HG03175 (cell line): ENCODE measurements around the gene TACC2.
A peak's percentile ranks its signal among the peaks of the same experiment; 100 is the strongest.
"Not testable (repeated sequence)": the region's sequence is repeated elsewhere in the genome, so short reads cannot be mapped to it uniquely, and the experiment has no call there.

Experiments used
- ATAC-seq: cut with Tn5 transposase; IDR thresholded peaks from one replicate; pipeline ENCODE4 v1.9.1; 2021; ENCODE audit warnings: mild to moderate bottlenecking, moderate library complexity; ENCODE audit not compliant: unreplicated experiment

TACC2 gene

GRCh38 chr10:121988361-121989324 is at the start of gene TACC2:
Gene TACC2, plus strand, starts transcription at chr10:121989163. Its CDS starts 32,819 bp downstream, at chr10:122021982.
- ATAC-seq, result no peak

- no peak for ATAC-seq
Observed at GRCh38 chr10:121941532-121941931, 47.4 kb upstream of the TACC2 start.

GRCh38 chr10:121942749-121943416 is 46.1 kb upstream of the TACC2 start:
- no peak for ATAC-seq

- no peak for ATAC-seq
Observed at GRCh38 chr10:121947343-121948330, 41.3 kb upstream of the TACC2 start.

- no peak for ATAC-seq
Observed at GRCh38 chr10:121949049-121949448, 39.9 kb upstream of the TACC2 start.

GRCh38 chr10:121949451-121949850 is 39.5 kb upstream of the TACC2 start:
- no peak for ATAC-seq

GRCh38 chr10:121952226-121952625 is 36.7 kb upstream of the TACC2 start:
- ATAC-seq, result no peak

GRCh38 chr10:121956111-121957061 is 32.6 kb upstream of the TACC2 start:
- ATAC-seq, result no peak

- ATAC-seq, result no peak
Observed at GRCh38 chr10:121959671-121960070, 29.3 kb upstream of the TACC2 start.

GRCh38 chr10:121961456-121961855 is 27.5 kb upstream of the TACC2 start:
- no peak for ATAC-seq

- no peak for ATAC-seq
Observed at GRCh38 chr10:121965996-121966395, 23.0 kb upstream of the TACC2 start.

- not testable (repeated sequence) for ATAC-seq
Observed at GRCh38 chr10:121969086-121969485, 19.9 kb upstream of the TACC2 start.

- peak; percentile 36 for ATAC-seq
Observed at GRCh38 chr10:121974019-121974534, 14.9 kb upstream of the TACC2 start.

GRCh38 chr10:121974535-121975294 is 14.2 kb upstream of the TACC2 start, which contains the start of gene NSMCE4A:
Gene NSMCE4A, minus strand, starts transcription at chr10:121975217. Its CDS starts 52 bp downstream, at chr10:121975165.
- ATAC-seq, result peak; percentile 83

- ATAC-seq, result peak; percentile 22
Observed at GRCh38 chr10:121975295-121976086, 13.5 kb upstream of the TACC2 start.

GRCh38 chr10:121976607-121977006 is 12.4 kb upstream of the TACC2 start:
- ATAC-seq, result no peak

GRCh38 chr10:121978511-121978910 is 10.5 kb upstream of the TACC2 start:
- no peak for ATAC-seq

- ATAC-seq, result no peak
Observed at GRCh38 chr10:121981346-121981745, 7.6 kb upstream of the TACC2 start.
